HEK293 (cell line): ENCODE data around the gene TRAF3.

Source experiments
- CTCF ChIP-seq: fragments of 450-650 bp; formaldehyde crosslinking; IDR thresholded peaks from 2 replicates; pipeline ENCODE4 v1.5.1; 2016; ENCODE audit warnings: missing biosample characterization, missing genetic modification characterization
- IKZF3 ChIP-seq: fragments of 450-650 bp; IDR thresholded peaks from 2 replicates; pipeline ENCODE4 v1.5.0; 2018; ENCODE audit warnings: missing biosample characterization, mild to moderate bottlenecking, missing genetic modification characterization, moderate library complexity
- MYNN ChIP-seq: fragments of 450-650 bp; formaldehyde crosslinking; IDR thresholded peaks from 2 replicates; pipeline ENCODE4 v1.5.1; 2016; ENCODE audit warnings: missing biosample characterization, missing genetic modification characterization, borderline replicate concordance
- ZBTB1 ChIP-seq: fragments of 450-650 bp; formaldehyde crosslinking; IDR thresholded peaks from 2 replicates; pipeline ENCODE4 v1.5.1; 2016; ENCODE audit warnings: missing biosample characterization, missing genetic modification characterization
- ZBTB21 ChIP-seq: fragments of 450-650 bp; formaldehyde crosslinking; IDR thresholded peaks from 2 replicates; pipeline ENCODE4 v1.5.1; 2017; ENCODE audit warnings: missing biosample characterization, missing genetic modification characterization
- ZNF18 ChIP-seq: fragments of 450-650 bp; formaldehyde crosslinking; IDR thresholded peaks from 2 replicates; pipeline ENCODE4 v1.5.1; 2016; ENCODE audit warnings: missing biosample characterization, missing genetic modification characterization
- ZNF221 ChIP-seq: fragments of 450-650 bp; formaldehyde crosslinking; IDR thresholded peaks from 2 replicates; pipeline ENCODE4 v1.5.1; 2017; ENCODE audit warnings: missing biosample characterization, missing genetic modification characterization, borderline replicate concordance
- ZNF239 ChIP-seq: fragments of 450-650 bp; formaldehyde crosslinking; IDR thresholded peaks from 2 replicates; pipeline ENCODE4 v1.5.1; 2016; ENCODE audit warnings: missing biosample characterization, missing genetic modification characterization
- ZNF350 ChIP-seq: fragments of 450-650 bp; formaldehyde crosslinking; IDR thresholded peaks from 2 replicates; pipeline ENCODE4 v1.5.0; 2017; ENCODE audit warnings: missing biosample characterization, mild to moderate bottlenecking, missing genetic modification characterization
- ZNF416 ChIP-seq: fragments of 450-650 bp; formaldehyde crosslinking; IDR thresholded peaks from 2 replicates; pipeline ENCODE4 v1.5.1; 2016; ENCODE audit warnings: missing biosample characterization, missing genetic modification characterization
- ZNF514 ChIP-seq: fragments of 450-650 bp; formaldehyde crosslinking; IDR thresholded peaks from 2 replicates; pipeline ENCODE4 v1.5.1; 2016; ENCODE audit warnings: missing biosample characterization, missing genetic modification characterization

- TF ChIP-seq ZNF416 (tag by site-specific recombination) (no peak), ZNF239 (tag by site-specific recombination) (no peak), CTCF (tag by site-specific recombination) (no peak), ZNF514 (no peak), ZNF350 (no peak), MYNN (tag by site-specific recombination) (no peak), ZBTB21 (no peak), ZNF221 (tag by site-specific recombination) (no peak), ZNF18 (tag by site-specific recombination) (no peak), ZBTB1 (tag by site-specific recombination) (no peak), IKZF3 (tag by site-specific recombination) (no peak)
Measured at GRCh38 chr14:102922490-102923200, 145.4 kb downstream of the TRAF3 start, which contains the start of gene AMN.
